ENCODE measurements around the gene PCCB.

DNA sequence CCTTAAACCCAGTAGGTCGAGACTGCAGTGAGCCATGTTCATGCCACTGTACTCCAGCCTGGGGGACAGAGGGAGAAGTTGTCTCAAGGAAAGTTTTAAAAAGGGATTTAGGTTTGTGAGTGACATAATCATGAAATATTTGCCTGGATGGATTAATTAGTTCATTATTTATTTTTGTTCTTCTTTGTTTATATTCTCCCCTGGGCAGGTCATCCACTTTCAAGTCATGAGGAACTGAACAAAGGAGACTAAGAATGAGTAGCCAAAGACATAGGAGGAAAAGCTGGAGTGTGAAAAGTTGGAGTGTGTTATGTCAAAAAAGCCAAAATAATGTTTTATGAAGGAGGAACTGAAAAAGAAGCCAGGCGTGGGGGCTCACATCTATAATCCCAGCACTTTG, 17.7 kb upstream of the PCCB start:
- TF ChIP-seq, protein P1, sequence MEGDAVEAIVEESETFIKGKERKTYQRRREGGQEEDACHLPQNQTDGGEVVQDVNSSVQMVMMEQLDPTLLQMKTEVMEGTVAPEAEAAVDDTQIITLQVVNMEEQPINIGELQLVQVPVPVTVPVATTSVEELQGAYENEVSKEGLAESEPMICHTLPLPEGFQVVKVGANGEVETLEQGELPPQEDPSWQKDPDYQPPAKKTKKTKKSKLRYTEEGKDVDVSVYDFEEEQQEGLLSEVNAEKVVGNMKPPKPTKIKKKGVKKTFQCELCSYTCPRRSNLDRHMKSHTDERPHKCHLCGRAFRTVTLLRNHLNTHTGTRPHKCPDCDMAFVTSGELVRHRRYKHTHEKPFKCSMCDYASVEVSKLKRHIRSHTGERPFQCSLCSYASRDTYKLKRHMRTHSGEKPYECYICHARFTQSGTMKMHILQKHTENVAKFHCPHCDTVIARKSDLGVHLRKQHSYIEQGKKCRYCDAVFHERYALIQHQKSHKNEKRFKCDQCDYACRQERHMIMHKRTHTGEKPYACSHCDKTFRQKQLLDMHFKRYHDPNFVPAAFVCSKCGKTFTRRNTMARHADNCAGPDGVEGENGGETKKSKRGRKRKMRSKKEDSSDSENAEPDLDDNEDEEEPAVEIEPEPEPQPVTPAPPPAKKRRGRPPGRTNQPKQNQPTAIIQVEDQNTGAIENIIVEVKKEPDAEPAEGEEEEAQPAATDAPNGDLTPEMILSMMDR (IDR thresholded peaks at IDR 0.05) = no peak
- no peak for TF ChIP-seq EP300 (IDR thresholded peaks at IDR 0.05)
- no peak for TF ChIP-seq POLR2A (IDR thresholded peaks at IDR 0.05)
